Sigmoid colon (tissue), 4 donors: ENCODE data around the gene CEP164.
A peak's percentile ranks its signal among the peaks of the same experiment; 100 is the strongest.

Experiments used
- CTCF ChIP-seq, 4 experiments: fragments of 450-650 bp in 3 of 4; fragments of 200-600 bp in 1 of 4; IDR thresholded peaks; one replicate each; pipeline ENCODE4 v1.5.1; 2016 to 2019; ENCODE audit warnings: antibody characterized with exemption in 4 of 4, mild to moderate bottlenecking in 3 of 4, moderate library complexity in 2 of 4
- EP300 ChIP-seq, 4 donors: sonication (generic); formaldehyde crosslinking; IDR thresholded peaks; one replicate each; pipeline ENCODE4 v1.6.1; 2017; ENCODE audit warnings: antibody characterized with exemption in 4 of 4
- POLR2A ChIP-seq, 2 donors: fragments of 450-650 bp; IDR thresholded peaks; one replicate each; pipeline ENCODE4 v1.6.1; 2016; ENCODE audit warnings: antibody characterized with exemption in 2 of 2, mild to moderate bottlenecking in 2 of 2, moderate library complexity in 2 of 2
- POLR2AphosphoS5 ChIP-seq, 4 donors: sonication (generic); formaldehyde crosslinking; IDR thresholded peaks; one replicate each; pipeline ENCODE4 v1.6.1; 2017; ENCODE audit warnings: antibody characterized with exemption in 4 of 4

- TF ChIP-seq CTCF (IDR thresholded peaks at IDR 0.05) (peak in 1 of 4 experiments; percentile 27), POLR2A (IDR thresholded peaks at IDR 0.05) (no peak), EP300 (IDR thresholded peaks at IDR 0.05) (no peak), POLR2AphosphoS5 (IDR thresholded peaks at IDR 0.05) (peak in 3 of 4 donors; percentile 39 to 63 (median 55))
Measured at GRCh38 chr11:117316197-117316961, 11.3 kb upstream of the CEP164 start, which contains the start of gene BACE1.
